ENCODE measurements around the gene CDKAL1.

GRCh38 chr6:20876561-20876960 is 342.3 kb downstream of the CDKAL1 start:
- TF ChIP-seq, protein P1, sequence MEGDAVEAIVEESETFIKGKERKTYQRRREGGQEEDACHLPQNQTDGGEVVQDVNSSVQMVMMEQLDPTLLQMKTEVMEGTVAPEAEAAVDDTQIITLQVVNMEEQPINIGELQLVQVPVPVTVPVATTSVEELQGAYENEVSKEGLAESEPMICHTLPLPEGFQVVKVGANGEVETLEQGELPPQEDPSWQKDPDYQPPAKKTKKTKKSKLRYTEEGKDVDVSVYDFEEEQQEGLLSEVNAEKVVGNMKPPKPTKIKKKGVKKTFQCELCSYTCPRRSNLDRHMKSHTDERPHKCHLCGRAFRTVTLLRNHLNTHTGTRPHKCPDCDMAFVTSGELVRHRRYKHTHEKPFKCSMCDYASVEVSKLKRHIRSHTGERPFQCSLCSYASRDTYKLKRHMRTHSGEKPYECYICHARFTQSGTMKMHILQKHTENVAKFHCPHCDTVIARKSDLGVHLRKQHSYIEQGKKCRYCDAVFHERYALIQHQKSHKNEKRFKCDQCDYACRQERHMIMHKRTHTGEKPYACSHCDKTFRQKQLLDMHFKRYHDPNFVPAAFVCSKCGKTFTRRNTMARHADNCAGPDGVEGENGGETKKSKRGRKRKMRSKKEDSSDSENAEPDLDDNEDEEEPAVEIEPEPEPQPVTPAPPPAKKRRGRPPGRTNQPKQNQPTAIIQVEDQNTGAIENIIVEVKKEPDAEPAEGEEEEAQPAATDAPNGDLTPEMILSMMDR (IDR thresholded peaks at IDR 0.05 in 2 of 3, conservative IDR thresholded peaks at IDR 0.05 in 1 of 3; ENCODE audit: insufficient read depth in 2 of 3, low read depth in 1 of 3, low read length in 3 of 3), result no peak
- TF ChIP-seq SP1 (CRISPR knock-in tag; IDR thresholded peaks at IDR 0.05) (no peak), YY1 (IDR thresholded peaks at IDR 0.05; ENCODE audit: borderline replicate concordance in 1 of 3, control insufficient read depth in 1 of 3, extremely low read depth in 1 of 3, insufficient read depth in 3 of 3, insufficient read length in 1 of 3, insufficient replicate concordance in 2 of 3, low read depth in 1 of 3, low read length in 2 of 3) (no peak), ZNF347 (CRISPR knock-in tag; IDR thresholded peaks at IDR 0.05; ENCODE audit: low read depth) (no peak), IFI16 (CRISPR knock-in tag; IDR thresholded peaks at IDR 0.05) (no peak), POLR2AphosphoS2 (IDR thresholded peaks at IDR 0.05; ENCODE audit: low read length) (no peak), POLR2AphosphoS5 (IDR thresholded peaks at IDR 0.05; ENCODE audit: control insufficient read depth, insufficient read depth, low read depth, low read length) (no peak), EZH2 (IDR thresholded peaks at IDR 0.05; ENCODE audit: borderline replicate concordance, low read depth, low read length) (no peak), BRCA1 (IDR thresholded peaks at IDR 0.05) (no peak), BRCA1 (CRISPR knock-in tag; IDR thresholded peaks at IDR 0.05) (no peak)

Measured in K562 (cell line).